OCI-LY7 (cell line): ENCODE measurements around the gene MYBBP1A.

ENCODE experiments used
- CTCF ChIP-seq: fragments of 200-600 bp; sonication (generic); conservative IDR thresholded peaks from 2 replicates; pipeline ENCODE4 v1.5.1; 2014; ENCODE audit warnings: mild to moderate bottlenecking, antibody characterized with exemption, low read length, moderate library complexity, mixed read lengths
- EZH2phosphoT487 ChIP-seq: fragments of 200-600 bp; sonication (generic); IDR thresholded peaks from 2 replicates; pipeline ENCODE4 v1.6.1; 2018; ENCODE audit warnings: low read depth, borderline replicate concordance, mild to moderate bottlenecking, mixed run types, antibody characterized with exemption, low read length, moderate library complexity, mixed read lengths

- TF ChIP-seq CTCF = no peak
- TF ChIP-seq EZH2phosphoT487 = no peak
These were observed 46.1 kb upstream of the MYBBP1A start for GRCh38 chr17:4601326-4601725.
